GM23338 (cell line): Measurements from ENCODE around the gene PRAC1.

Experiments
- CREB1 ChIP-seq: fragments of 250-450 bp; sonication (Bioruptor Pico); IDR thresholded peaks from 2 replicates; pipeline ENCODE4 v1.5.0; 2020; ENCODE audit warnings: low read depth, mild to moderate bottlenecking, moderate library complexity
- CTCF ChIP-seq, 2 experiments: fragments of 200-600 bp in 1 of 2; sonication (generic) in 1 of 2; conservative IDR thresholded peaks; 2 replicates each; pipeline versions ENCODE4 v1.5.1 to v1.6.1; 2016 to 2017; ENCODE audit warnings: antibody characterized with exemption in 2 of 2, low read depth in 2 of 2, mild to moderate bottlenecking in 2 of 2, moderate library complexity in 1 of 2
- ETS1 ChIP-seq: IDR thresholded peaks from 2 replicates; pipeline ENCODE4 v1.6.1; 2016; ENCODE audit warnings: antibody characterized with exemption
- EZH2 ChIP-seq: fragments of 200-600 bp; sonication (generic); IDR thresholded peaks from one replicate; pipeline ENCODE4 v1.8.0; 2017; ENCODE audit warnings: antibody characterized with exemption, mild to moderate bottlenecking, low read depth; ENCODE audit not compliant: unreplicated experiment
- EZH2phosphoT487 ChIP-seq: fragments of 200-600 bp; sonication (generic); IDR thresholded peaks from one replicate; pipeline ENCODE4 v1.8.1; 2018; ENCODE audit warnings: antibody characterized with exemption; ENCODE audit not compliant: unreplicated experiment
- JUNB ChIP-seq: IDR thresholded peaks from one replicate; pipeline ENCODE4 v1.6.1; 2016; ENCODE audit warnings: antibody characterized with exemption; ENCODE audit not compliant: unreplicated experiment
- NANOG ChIP-seq: IDR thresholded peaks from 2 replicates; pipeline ENCODE4 v1.6.1; 2016; ENCODE audit warnings: antibody characterized with exemption, borderline replicate concordance
- POLR2AphosphoS5 ChIP-seq: IDR thresholded peaks from 2 replicates; pipeline ENCODE4 v1.6.1; 2016; ENCODE audit warnings: antibody characterized with exemption, low read depth
- REST ChIP-seq: IDR thresholded peaks from one replicate; pipeline ENCODE4 v1.6.1; 2018; ENCODE audit warnings: antibody characterized with exemption; ENCODE audit not compliant: unreplicated experiment
- STAT1 ChIP-seq: IDR thresholded peaks from one replicate; pipeline ENCODE4 v1.6.1; 2016; ENCODE audit warnings: antibody characterized with exemption; ENCODE audit not compliant: unreplicated experiment
- ZNF462 ChIP-seq: fragments of 250-450 bp; sonication (Bioruptor Pico); IDR thresholded peaks from 2 replicates; pipeline ENCODE4 v1.5.0; 2020; ENCODE audit warnings: mild to moderate bottlenecking, moderate library complexity

GRCh38 chr17:48690655-48691054, 31.7 kb downstream of the PRAC1 start:
- TF ChIP-seq POLR2AphosphoS5 (no peak), EZH2 (no peak), NANOG (no peak), STAT1 (no peak), CTCF (conservative IDR thresholded peaks at IDR 0.05; ENCODE audit: low read depth in 2 of 2) (no peak), REST (no peak), ETS1 (no peak), JUNB (no peak), CREB1 (CRISPR knock-in tag) (no peak), EZH2phosphoT487 (no peak), ZNF462 (no peak)
